Activated effector memory CD4-positive, alpha-beta T cell treated with anti-CD3 and anti-CD28 coated beads, Interleukin-2, amount 50 U/mL, for 16 hours (primary cell): Measurements from ENCODE around the gene APC2.

Experiments used
- DNase-seq: peaks from one replicate; pipeline ENCODE4 v3.0.0-alpha.2; 2020

Gene APC2

GRCh38 chr19:1520203-1520780 lies 70.4 kb downstream of the APC2 start:
- no peak for DNase-seq

GRCh38 chr19:1521636-1522035 lies 71.7 kb downstream of the APC2 start:
- DNase-seq: no peak

GRCh38 chr19:1522061-1522460 lies 72.1 kb downstream of the APC2 start:
- no peak for DNase-seq

- no peak for DNase-seq
Observed at GRCh38 chr19:1522838-1523237, 72.9 kb downstream of the APC2 start.
